ENCODE results near the gene ANTXRL. TPM values are rescaled to one million over a fixed set of nuclear protein-coding genes. Genes with fewer than 3 reads are reported as not detected.
"Not testable (repeated sequence)": the region's sequence is repeated elsewhere in the genome, so short reads cannot be mapped to it uniquely, and the experiment has no call there.

ANTXRL gene
- total RNA-seq, 2 experiments from 2014 or later, result not detected

DNA sequence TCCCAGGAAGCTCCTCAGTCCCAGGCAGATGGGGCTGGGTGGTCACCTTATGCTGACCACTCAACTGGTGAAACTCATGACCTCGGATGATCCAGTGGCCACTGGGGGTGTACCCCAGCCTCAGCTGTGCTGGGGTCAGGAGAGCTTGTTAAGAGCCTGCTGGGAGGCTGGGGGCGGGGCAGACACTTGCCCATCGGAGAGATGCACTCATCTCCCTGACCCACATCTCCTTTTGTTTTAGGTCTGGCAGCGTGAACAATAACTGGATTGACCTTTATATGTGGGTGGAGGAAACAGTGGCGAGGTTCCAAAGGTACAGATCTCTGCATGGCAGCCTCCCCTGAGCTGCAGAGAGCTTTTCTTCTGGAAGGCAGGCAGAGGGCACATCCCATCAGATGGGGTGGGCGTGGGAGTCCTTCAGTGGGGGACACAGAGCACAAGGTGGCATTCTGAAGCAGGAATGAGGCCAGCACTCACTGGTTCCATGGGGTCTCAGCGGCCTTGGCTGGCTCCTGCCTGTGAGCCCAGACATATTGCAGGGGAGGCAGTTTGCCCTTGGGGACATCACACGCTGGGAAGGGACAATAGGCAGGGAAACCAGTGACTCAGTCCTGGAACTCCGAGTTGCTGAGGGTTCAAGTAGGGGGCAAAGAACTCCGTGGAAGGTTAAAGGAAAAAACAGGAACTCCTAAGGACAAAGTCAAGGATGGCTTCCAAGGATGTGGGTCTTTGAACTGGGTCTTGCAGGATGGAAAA lies 5.2 kb downstream of the ANTXRL start:
- no peak for ATAC-seq
- intact Hi-C loops (cut with micrococcal nuclease), result no loop called here
- TF ChIP-seq, protein P1, sequence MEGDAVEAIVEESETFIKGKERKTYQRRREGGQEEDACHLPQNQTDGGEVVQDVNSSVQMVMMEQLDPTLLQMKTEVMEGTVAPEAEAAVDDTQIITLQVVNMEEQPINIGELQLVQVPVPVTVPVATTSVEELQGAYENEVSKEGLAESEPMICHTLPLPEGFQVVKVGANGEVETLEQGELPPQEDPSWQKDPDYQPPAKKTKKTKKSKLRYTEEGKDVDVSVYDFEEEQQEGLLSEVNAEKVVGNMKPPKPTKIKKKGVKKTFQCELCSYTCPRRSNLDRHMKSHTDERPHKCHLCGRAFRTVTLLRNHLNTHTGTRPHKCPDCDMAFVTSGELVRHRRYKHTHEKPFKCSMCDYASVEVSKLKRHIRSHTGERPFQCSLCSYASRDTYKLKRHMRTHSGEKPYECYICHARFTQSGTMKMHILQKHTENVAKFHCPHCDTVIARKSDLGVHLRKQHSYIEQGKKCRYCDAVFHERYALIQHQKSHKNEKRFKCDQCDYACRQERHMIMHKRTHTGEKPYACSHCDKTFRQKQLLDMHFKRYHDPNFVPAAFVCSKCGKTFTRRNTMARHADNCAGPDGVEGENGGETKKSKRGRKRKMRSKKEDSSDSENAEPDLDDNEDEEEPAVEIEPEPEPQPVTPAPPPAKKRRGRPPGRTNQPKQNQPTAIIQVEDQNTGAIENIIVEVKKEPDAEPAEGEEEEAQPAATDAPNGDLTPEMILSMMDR (IDR thresholded peaks at IDR 0.05), result no peak
- H3K4me1 Mint-ChIP-seq (ENCODE audit: low read depth), result peaks cover 2% of the 10 kb centered on the region
- H3K27me3 Mint-ChIP-seq, result no peaks in the 10 kb centered on the region
- no peak overlapping the region for H3K4me3 Mint-ChIP-seq
- no peak overlapping the region for H3K27ac Mint-ChIP-seq
- ChIA-PET CTCF (no interaction called here), POLR2A (no interaction called here)
- H3K9me3 Mint-ChIP-seq, result no peaks in the 10 kb centered on the region
- no peak for DNase-seq
- H3K36me3 Mint-ChIP-seq (ENCODE audit: low read depth), result no peaks in the 10 kb centered on the region

DNA sequence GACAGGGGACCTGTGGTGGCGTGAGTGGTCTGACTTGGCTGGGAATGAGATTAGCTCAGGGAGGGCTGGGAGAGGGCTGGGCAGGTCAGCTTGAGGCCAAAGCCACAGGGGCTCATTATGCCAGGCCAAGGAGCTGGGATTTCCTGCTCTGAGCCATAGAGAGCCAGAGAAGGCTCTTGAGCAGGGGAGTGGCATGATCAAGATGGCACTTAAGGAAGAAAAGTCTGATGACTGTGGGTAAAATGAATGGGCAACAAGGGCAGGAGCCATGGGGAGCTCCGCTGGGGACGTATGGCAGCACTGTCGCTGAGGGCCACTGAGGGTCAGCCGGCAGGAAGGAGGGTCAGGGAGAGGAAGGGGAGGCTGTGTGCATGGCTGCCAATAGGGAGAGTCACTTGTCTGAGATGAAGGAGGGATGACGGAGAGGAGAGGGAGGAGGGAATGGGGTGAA lies 5.8 kb downstream of the ANTXRL start:
- intact Hi-C loops (cut with micrococcal nuclease), result no loop called here
- H3K36me3 Mint-ChIP-seq (ENCODE audit: low read depth), result no peaks in the 10 kb centered on the region
- peaks cover 2% of the 10 kb centered on the region for H3K4me1 Mint-ChIP-seq (ENCODE audit: low read depth)
- H3K27me3 Mint-ChIP-seq, result no peaks in the 10 kb centered on the region
- ATAC-seq, result no peak
- no peak overlapping the region for H3K4me3 Mint-ChIP-seq
- no peaks in the 10 kb centered on the region for H3K9me3 Mint-ChIP-seq
- no peak overlapping the region for H3K27ac Mint-ChIP-seq
- no peak for DNase-seq
- CTCF ChIA-PET, result no interaction called here
- TF ChIP-seq, protein P1 (IDR thresholded peaks at IDR 0.05), result no peak
- POLR2A ChIA-PET, result no interaction called here

DNA sequence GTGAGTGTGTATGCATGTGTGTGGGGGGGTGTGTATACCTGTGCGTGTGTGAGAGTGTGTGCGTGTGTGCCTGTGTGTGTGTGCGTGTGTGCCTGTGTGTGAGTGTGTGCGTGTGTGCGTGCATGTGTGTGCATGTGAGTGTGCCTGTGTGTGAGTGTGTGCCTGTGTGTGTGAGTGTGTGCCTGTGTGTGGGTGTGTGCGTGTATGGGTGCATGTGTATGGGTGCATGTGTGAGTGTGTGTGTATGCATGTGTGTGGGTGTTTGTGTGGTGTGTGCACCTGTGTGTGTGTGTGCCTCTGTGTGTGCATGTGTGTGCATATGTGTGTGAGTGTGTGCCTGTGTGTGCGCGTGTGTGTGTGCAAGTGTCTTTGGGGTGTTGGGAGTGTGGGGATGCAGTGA lies 6.4 kb downstream of the ANTXRL start:
- peaks cover 7% of the 10 kb centered on the region for H3K4me1 Mint-ChIP-seq (ENCODE audit: low read depth)
- ChIA-PET POLR2A (no interaction called here), CTCF (no interaction called here)
- ATAC-seq (no peak), DNase-seq (no peak)
- H3K4me3 Mint-ChIP-seq, result no peak overlapping the region
- no peaks in the 10 kb centered on the region for H3K36me3 Mint-ChIP-seq (ENCODE audit: low read depth)
- TF ChIP-seq, protein P1 (IDR thresholded peaks at IDR 0.05), result no peak
- H3K27ac Mint-ChIP-seq, result no peak overlapping the region
- intact Hi-C loops (cut with micrococcal nuclease), result no loop called here
- no peaks in the 10 kb centered on the region for H3K9me3 Mint-ChIP-seq
- H3K27me3 Mint-ChIP-seq, result no peaks in the 10 kb centered on the region

DNA sequence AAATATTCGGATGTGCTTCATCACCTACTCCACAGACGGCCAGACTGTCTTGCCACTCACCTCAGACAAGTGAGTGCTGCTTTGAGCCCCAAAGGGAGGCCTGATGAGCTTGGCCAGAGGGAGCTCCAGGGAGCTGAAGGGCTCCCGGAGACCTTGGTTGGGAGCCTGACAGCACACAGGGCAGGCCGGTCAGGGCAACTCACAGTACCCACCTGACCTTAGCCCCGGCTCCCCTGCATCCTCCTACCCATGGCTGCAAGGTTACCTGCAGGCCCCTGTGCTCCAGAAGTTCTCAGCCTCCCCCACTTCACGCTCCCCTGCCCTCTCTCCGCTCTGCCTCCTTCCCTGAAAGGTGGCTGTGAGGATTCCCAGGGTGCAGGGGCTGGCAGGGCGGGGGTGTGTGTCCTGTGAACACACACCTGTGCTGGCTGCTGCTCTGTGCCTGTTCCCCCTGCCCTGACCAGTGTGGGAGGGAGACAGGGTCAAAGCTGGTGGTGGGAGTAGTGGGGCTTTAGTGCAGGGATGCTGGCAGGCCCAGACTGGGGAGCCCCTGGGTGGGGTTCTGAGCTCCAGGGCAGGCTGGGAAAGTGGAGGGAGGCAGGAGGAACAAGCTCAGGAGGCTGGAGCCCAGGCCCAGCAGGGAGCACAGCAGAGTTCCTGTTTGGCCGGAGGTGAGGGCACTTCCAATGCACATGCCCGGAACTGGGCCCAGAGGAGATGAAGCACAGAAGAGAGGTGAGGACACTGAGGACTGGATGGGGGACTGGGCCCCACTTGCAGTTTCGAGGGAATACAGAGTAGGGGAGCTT lies 7.2 kb downstream of the ANTXRL start:
- intact Hi-C loops (cut with micrococcal nuclease), result no loop called here
- TF ChIP-seq, protein P1 (IDR thresholded peaks at IDR 0.05), result no peak
- H3K27me3 Mint-ChIP-seq, result no peaks in the 10 kb centered on the region
- no peaks in the 10 kb centered on the region for H3K9me3 Mint-ChIP-seq
- peaks cover 15% of the 10 kb centered on the region for H3K4me1 Mint-ChIP-seq (ENCODE audit: low read depth)
- H3K27ac Mint-ChIP-seq, result no peak overlapping the region
- no peak overlapping the region for H3K4me3 Mint-ChIP-seq
- CTCF ChIA-PET, result no interaction called here
- no peaks in the 10 kb centered on the region for H3K36me3 Mint-ChIP-seq (ENCODE audit: low read depth)
- ATAC-seq (no peak), DNase-seq (no peak)
- POLR2A ChIA-PET, result no interaction called here

DNA sequence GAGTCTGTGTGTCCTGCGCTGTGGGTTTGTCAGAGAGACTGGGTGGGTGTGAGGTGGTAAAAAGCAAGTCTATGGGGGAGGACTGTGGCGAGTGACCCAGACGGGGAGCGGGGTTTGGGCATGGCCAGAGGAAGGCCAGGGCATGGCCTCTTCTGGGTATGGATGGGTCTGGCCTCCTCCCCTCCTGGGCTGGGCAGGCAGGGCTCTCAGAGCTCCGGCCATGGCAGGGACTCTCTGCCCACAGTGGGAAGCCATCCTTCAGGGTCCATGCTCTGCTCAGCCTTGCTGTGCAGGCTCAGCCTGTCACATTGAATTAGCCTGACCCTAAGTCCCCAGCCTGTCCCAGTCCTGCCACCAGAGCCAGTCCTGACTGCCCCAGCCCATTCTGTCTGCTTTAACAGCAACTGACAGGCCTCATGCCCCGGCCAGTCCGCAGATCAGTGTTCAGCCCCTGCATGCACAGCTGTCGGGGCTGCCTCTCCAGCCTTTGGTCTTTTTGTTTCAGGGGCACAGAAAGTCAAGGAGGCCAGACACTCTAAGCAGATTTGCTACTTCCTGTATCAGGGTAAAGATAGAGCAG lies 7.9 kb downstream of the ANTXRL start:
- no peaks in the 10 kb centered on the region for H3K27me3 Mint-ChIP-seq
- no peaks in the 10 kb centered on the region for H3K9me3 Mint-ChIP-seq
- TF ChIP-seq, protein P1 (IDR thresholded peaks at IDR 0.05), result no peak
- no peak overlapping the region for H3K27ac Mint-ChIP-seq
- H3K36me3 Mint-ChIP-seq (ENCODE audit: low read depth), result no peaks in the 10 kb centered on the region
- H3K4me3 Mint-ChIP-seq, result no peak overlapping the region
- CTCF ChIA-PET, result no interaction called here
- ATAC-seq (no peak), DNase-seq (no peak)
- H3K4me1 Mint-ChIP-seq (ENCODE audit: low read depth), result peaks cover 21% of the 10 kb centered on the region
- POLR2A ChIA-PET, result no interaction called here
- intact Hi-C loops (cut with micrococcal nuclease), result no loop called here

DNA sequence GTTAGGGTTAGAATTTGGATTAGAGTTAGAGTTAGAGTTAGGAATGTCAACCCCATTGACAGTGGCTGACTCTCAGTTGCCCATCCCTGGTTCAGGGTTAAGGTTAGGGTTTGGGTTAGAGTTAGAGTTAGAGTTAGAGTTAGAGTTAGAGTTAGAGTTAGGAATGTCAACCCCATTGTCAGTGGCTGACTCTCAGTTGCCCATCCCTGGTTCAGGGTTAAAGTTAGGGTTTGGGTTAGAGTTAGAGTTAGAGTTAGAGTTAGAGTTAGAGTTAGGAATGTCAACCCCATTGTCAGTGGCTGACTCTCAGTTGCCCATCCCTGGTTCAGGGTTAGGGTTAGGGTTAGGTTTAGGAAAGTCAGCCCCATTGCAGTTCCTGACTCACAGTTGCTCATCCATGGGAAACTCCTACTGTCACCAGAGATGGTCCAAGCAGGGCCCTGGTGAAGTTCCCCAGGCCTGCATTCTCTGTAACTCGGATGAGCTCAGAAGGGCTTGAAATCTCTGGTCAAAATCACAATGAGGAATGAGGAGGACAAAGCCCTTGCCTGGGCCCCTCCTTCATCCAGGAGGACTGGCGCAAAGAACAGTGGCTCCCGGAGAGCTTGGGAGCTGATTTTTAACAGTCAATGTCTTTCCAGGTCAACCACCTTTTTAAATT lies 8.7 kb downstream of the ANTXRL start:
- intact Hi-C loops (cut with micrococcal nuclease), result not testable (repeated sequence)

DNA sequence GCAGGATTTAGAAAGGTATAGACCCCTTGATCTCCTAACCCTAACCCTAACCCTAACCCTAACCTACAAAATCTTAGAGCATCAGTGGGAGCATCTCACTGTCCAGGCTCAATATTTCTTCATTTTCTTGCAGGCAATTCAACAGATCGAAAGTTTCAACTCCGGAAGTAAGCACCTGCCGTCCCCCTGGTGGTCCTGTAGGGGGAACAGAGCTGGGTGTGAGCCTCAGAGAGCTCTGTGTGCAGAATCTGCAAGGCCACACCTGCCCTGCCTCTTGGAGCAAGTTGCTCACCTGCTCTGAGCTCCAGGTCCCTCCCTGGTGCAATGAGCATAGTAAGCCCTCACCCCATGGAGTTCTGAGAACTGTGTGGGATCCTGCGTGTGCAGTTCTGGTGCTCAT lies 9.3 kb downstream of the ANTXRL start:
- POLR2A ChIA-PET; CTCF ChIA-PET; H3K4me3 Mint-ChIP-seq; intact Hi-C loops (cut with micrococcal nuclease); H3K27ac Mint-ChIP-seq; H3K9me3 Mint-ChIP-seq; DNase-seq; H3K36me3 Mint-ChIP-seq (ENCODE audit: low read depth); H3K27me3 Mint-ChIP-seq; ATAC-seq: not testable (repeated sequence)
- H3K4me1 Mint-ChIP-seq (ENCODE audit: low read depth), result peaks cover 23% of the 10 kb centered on the region

More for the DNA sequence above, 8.7 kb downstream of the ANTXRL start:
- CTCF ChIA-PET; H3K27ac Mint-ChIP-seq; H3K36me3 Mint-ChIP-seq (ENCODE audit: low read depth); ATAC-seq; H3K27me3 Mint-ChIP-seq; DNase-seq; H3K4me3 Mint-ChIP-seq; POLR2A ChIA-PET; H3K9me3 Mint-ChIP-seq: not testable (repeated sequence)
- H3K4me1 Mint-ChIP-seq (ENCODE audit: low read depth), result peaks cover 23% of the 10 kb centered on the region

Measured in activated CD8-positive, alpha-beta T cell treated with anti-CD3 and anti-CD28 coated beads for 36 hours (primary cell).